ENCODE measurements around the gene SLC2A14.

GRCh38 chr12:7793211-7793610, 79.5 kb downstream of the SLC2A14 start:
- TF ChIP-seq, protein P1, sequence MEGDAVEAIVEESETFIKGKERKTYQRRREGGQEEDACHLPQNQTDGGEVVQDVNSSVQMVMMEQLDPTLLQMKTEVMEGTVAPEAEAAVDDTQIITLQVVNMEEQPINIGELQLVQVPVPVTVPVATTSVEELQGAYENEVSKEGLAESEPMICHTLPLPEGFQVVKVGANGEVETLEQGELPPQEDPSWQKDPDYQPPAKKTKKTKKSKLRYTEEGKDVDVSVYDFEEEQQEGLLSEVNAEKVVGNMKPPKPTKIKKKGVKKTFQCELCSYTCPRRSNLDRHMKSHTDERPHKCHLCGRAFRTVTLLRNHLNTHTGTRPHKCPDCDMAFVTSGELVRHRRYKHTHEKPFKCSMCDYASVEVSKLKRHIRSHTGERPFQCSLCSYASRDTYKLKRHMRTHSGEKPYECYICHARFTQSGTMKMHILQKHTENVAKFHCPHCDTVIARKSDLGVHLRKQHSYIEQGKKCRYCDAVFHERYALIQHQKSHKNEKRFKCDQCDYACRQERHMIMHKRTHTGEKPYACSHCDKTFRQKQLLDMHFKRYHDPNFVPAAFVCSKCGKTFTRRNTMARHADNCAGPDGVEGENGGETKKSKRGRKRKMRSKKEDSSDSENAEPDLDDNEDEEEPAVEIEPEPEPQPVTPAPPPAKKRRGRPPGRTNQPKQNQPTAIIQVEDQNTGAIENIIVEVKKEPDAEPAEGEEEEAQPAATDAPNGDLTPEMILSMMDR (IDR thresholded peaks at IDR 0.05): no peak
- no peak for TF ChIP-seq POLR2A (IDR thresholded peaks at IDR 0.05)

Data from thyroid gland (tissue), 4 donors.